Adipose tissue (tissue), 3 donors: ENCODE results near the gene PPEF1. TPM values are rescaled to one million over a fixed set of nuclear protein-coding genes. Genes with fewer than 3 reads are reported as not detected.

Experiments used
- H3K27ac ChIP-seq: one replicate; pipeline ENCODE4 v1.5.1; 2013; ENCODE audit warnings: low read depth, low read length
- WGBS, 3 donors: extraction: QIAGEN DNeasy Blood & Tissue Kit; methylation state at CpG; one replicate each; pipeline ENCODE4 v1.1.7; 2013; 5-methylcytosine and 5-hydroxymethylcytosine counted together
- polyA plus RNA-seq, 3 donors: library from polyadenylated mRNA; stranded (reverse); fragments of 200-250 nt; gene quantifications; one replicate each; pipeline ENCODE4 v1.2.3, GENCODE V29; 2013
- donor health status: healthy with polysubstance abuse.
- donor health status: Bipolar disorder and iron deficiency.
- donor health status: healthy.

The PPEF1 gene
- polyA plus RNA-seq: under 1 TPM; 0.03 to 0.22 (median 0.05) TPM

DNA sequence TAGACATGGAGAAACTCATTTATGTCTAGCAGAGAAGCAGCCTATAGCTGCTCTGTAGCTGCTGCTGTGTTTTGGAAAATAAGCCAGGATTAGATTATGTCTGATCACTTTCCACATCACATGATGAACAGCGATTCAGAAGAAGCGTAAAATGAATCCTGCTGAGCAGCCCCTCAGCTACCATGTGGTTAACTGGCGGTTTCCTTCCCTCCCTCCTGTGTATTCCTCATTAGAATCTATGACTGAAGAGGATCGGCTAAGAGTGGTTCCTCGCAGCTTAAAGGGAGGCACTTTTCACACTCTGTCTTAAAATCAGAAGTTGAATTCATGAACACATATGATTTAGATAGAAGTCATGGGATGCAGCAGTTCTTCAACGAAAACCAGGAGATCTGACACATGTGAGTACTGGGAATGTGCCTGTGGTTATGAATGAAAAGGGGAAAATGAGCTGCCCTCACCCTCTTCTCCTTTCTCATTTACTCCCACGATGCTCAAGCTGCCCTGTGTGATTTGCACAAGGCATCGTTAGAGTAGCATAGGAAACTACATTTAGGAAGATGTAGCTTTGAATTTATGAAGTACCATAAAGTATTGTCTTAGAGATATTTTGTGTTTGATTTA, at the start of gene PPEF1:
Gene PPEF1 (plus strand): TSS at position 220 of the 624 bp plus-strand sequence. CDS start 136 bp downstream, at position 356.
- 27 to 64% (median 49%) methylated on average over 8 of the region's 8 CpGs for WGBS, 3 donors
- no peak within 1 kb of the TSS for H3K27ac ChIP-seq

GRCh38 chrX:18661273-18661672, 46.2 kb upstream of the PPEF1 start:
- WGBS, 3 donors: 76 to 89% (median 87%) methylated on average over 9 to 12 of the region's 12 CpGs
- H3K27ac ChIP-seq: no peak overlapping the region

DNA sequence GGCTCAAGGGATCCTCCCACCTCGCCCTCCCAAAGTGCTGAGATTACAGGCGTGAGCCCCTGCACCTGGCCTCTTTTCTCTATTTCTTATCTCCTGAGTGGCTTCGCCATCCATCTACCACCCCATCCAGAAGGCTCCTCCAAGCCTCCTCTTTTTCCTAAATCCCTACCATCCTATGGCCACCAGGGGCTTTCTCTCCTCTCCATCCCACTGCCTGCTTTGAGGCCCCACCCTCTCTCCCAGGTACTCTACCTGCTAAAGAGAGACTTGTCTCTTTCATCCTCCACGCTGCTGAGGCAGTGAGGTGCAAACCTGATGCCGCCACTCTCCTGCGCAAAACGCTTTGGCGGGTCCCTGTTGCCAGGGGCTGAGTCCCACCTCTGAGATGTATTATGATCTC, 42.5 kb upstream of the PPEF1 start:
- 68 to 91% (median 88%) methylated on average over 8 of the region's 8 CpGs for WGBS, 3 donors
- H3K27ac ChIP-seq: no peak overlapping the region

DNA sequence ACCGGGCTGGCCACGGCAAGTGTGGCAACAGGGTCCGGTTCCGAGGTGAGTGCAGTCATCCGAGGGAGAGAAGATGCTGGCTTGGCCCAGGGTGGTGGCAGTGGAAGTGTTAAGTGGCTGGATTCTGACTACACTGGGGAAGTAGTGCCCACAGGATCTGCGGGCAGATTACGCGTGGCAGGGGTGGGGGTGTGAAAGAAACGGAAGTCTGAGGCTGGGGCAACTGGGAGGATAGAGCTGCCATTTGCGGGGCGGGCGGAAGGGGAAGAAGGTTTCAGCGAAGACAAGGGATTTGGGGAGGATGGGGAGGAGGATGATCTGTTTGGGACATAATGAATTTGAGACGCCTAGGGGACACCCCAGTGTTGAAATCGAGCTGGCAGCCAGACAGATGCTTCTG, 40.8 kb upstream of the PPEF1 start:
- WGBS, 3 donors: 59 to 86% (median 79%) methylated on average over 12 to 15 of the region's 15 CpGs
- no peak overlapping the region for H3K27ac ChIP-seq

GRCh38 chrX:18668071-18668835, 39.2 kb upstream of the PPEF1 start:
- no peak overlapping the region for H3K27ac ChIP-seq
- 50 to 77% (median 63%) methylated on average over 15 of the region's 15 CpGs for WGBS, 3 donors

DNA sequence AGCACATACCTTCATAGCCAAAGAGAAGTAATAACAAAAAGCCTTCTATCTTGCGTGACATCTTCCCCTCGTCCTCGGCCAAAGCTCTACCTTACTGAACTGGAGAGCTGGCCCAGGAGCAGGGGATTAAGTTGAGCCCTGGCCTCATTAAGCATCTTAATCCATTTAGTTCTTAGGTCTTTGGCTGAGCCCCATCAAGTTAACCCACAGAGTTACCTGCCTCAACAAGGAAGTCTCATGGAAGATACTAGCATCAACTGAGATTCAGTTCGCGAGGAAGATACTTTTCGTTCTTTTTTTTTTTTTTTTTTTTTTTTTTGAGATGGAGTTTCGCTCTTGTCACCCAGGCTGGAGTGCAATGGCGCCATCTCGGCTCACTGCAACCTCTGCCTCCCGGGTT, 35.4 kb upstream of the PPEF1 start, which contains the start of gene RS1:
Gene RS1 (minus strand): TSS at position 101 of the 400 bp plus-strand sequence. CDS start 40 bp downstream, at position 61.
- no peak within 1 kb of the TSS for H3K27ac ChIP-seq
- 87 to 90% (median 88%) methylated on average over 9 to 10 of the region's 10 CpGs for WGBS, 3 donors

DNA sequence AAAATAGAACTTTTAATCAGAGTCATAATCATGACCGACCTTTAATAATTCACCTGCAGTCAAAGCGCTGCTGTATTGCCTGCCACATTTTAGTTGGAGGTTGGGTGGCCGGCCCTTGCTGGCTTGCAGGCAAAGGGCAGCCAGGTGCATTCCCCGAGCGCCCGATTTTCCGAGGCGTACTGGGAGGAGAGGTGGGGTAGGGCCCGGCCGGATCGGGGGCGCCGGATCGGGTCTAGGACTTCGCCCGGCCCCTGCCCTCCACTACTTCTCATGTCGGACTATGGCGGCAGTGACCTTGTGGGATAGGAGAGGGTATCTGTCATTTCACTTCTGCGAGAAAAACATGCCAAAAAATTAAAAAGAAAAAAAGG, 33.0 kb upstream of the PPEF1 start:
- WGBS, 3 donors: 0 to 21% (median 1%) methylated on average over 14 to 19 of the region's 19 CpGs
- H3K27ac ChIP-seq: no peak overlapping the region

DNA sequence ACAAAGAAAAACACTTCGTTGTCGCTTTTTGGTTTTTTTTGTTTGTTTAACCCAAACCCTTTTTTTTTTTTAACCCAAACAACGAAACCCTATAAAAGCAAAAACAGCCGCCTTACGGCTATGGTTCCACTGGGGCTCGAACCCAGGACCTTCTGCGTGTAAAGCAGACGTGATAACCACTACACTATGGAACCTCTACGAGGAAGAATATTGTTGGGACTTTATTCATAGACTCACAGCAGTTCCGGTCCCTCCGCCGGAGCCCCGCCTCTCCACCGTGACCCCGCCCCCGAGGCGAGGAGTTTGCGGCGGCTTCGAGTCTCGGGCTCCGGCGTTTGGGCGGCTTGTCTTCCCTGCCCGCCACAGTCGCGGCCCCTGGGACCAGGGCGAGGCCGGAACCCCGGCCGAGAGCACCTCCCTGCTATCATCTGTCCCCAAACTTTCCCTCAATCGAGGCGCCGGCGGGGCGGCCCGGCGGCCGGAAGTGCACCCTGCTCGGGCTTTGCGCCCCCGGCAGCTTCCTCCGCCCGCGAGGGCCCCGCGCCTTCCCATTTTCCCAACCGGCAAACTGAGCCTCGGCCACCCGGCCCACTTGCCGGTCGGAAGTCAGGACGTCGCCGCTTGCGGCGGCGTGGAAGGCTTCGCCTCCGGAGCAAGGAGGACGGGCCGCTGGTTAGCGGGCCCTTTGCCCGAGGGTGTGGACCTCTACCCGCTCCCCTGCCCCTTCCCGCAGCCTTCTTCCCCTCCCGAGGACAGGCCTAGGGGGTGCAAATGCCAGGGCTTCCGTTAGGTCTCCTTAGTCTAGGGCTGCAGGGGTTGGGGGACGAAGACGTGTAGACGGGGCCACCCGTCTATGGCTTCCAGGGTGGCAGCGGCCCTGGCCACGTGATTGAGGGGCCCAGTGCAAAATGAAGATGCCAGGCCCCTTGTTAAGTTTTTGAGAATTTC, 32.4 kb upstream of the PPEF1 start:
- 1 to 26% (median 2%) methylated on average over 49 to 73 of the region's 74 CpGs for WGBS, 3 donors

GRCh38 chrX:18676050-18676449, 31.4 kb upstream of the PPEF1 start:
- WGBS, 3 donors: 67 to 80% (median 72%) methylated on average over 8 to 10 of the region's 10 CpGs
- H3K27ac ChIP-seq: no peak overlapping the region

More for the DNA sequence above, 32.4 kb upstream of the PPEF1 start:
- no peak overlapping the region for H3K27ac ChIP-seq

- H3K27ac ChIP-seq: no peak overlapping the region
- 46 to 53% (median 50%) methylated on average over 9 to 11 of the region's 11 CpGs for WGBS, 3 donors
Measured at GRCh38 chrX:18676470-18676869, 31.0 kb upstream of the PPEF1 start.

- H3K27ac ChIP-seq: no peak overlapping the region
- WGBS, 3 donors: 61 to 86% (median 69%) methylated on average over 15 to 17 of the region's 17 CpGs
Measured at GRCh38 chrX:18677161-18677869, 30.1 kb upstream of the PPEF1 start.

- H3K27ac ChIP-seq: no peak overlapping the region
- WGBS, 3 donors: 88 to 93% (median 88%) methylated on average over 6 of the region's 6 CpGs
Measured at GRCh38 chrX:18681996-18682395, 25.4 kb upstream of the PPEF1 start.

GRCh38 chrX:18682979-18683387, 24.5 kb upstream of the PPEF1 start:
- WGBS, 3 donors: 78 to 92% (median 79%) methylated on average over 9 of the region's 9 CpGs
- H3K27ac ChIP-seq: no peak overlapping the region

- 67 to 77% (median 72%) methylated on average over 7 of the region's 7 CpGs for WGBS, 3 donors
- no peak overlapping the region for H3K27ac ChIP-seq
Measured at GRCh38 chrX:18687856-18688495, 19.5 kb upstream of the PPEF1 start.

- H3K27ac ChIP-seq: no peak overlapping the region
- WGBS, 3 donors: 33 to 71% (median 62%) methylated on average over 1 of the region's 1 CpG
Measured at GRCh38 chrX:18691431-18691830, 16.0 kb upstream of the PPEF1 start.

- WGBS, 3 donors: 88 to 100% (median 95%) methylated on average over 4 of the region's 4 CpGs
- no peak overlapping the region for H3K27ac ChIP-seq
Measured at GRCh38 chrX:18692541-18692940, 14.9 kb upstream of the PPEF1 start.

- no peak overlapping the region for H3K27ac ChIP-seq
- 81 to 100% (median 86%) methylated on average over 1 to 3 of the region's 3 CpGs for WGBS, 3 donors
Measured at GRCh38 chrX:18696653-18697052, 10.8 kb upstream of the PPEF1 start.
